GM18909 (cell line): ENCODE measurements around the gene DLG2.

Experiments
- ATAC-seq: cut with Tn5 transposase; IDR thresholded peaks from one replicate; pipeline ENCODE4 v1.9.1; 2021; ENCODE audit warnings: mild to moderate bottlenecking; ENCODE audit not compliant: unreplicated experiment, poor library complexity

DLG2 gene

GRCh38 chr11:84264066-84264465 lies 1363.1 kb downstream of the DLG2 start:
- no peak for ATAC-seq

DNA sequence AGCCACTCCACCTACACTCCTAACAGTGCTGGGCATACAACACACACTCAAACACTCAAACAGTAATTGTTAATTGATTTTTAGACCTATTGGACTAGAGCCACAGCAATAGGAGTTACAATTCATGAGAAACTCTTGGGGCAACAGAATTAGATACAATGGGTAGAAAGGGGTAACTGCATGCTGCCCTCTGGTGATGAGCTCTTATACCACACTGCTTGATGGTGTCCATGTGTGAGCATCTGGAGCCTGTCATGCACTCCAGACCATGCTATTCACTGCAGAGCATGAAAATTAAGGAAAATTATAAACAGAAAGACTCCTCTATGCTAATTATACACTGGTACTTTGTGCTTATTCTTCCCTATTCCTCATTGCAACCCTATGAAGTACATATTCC lies 1365.4 kb downstream of the DLG2 start:
- no peak for ATAC-seq

GRCh38 chr11:84260862-84261261 lies 1366.3 kb downstream of the DLG2 start:
- ATAC-seq = no peak

- ATAC-seq = no peak
These were observed 1370.5 kb downstream of the DLG2 start for GRCh38 chr11:84256618-84257017.

DNA sequence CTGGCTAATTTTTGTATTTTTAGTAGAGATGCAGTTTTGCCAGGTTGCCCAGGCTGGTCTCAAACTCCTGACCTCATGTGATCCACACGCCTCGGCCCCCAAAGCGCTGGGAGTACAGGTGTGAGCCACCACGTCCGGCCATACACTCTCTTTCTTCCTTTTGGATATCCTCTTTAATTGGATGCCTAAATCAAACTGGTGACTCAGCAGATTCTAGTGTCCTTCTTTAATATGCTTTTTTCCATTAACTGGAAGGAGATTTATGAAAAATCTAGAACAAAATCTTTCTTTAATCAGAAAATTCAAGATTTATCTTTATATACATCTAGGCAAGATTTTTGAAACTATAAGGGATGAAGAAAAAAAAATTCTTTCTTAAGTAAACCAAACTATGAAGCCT lies 1371.7 kb downstream of the DLG2 start:
- ATAC-seq = no peak

- no peak for ATAC-seq
These were observed 1376.1 kb downstream of the DLG2 start for GRCh38 chr11:84250834-84251613.

DNA sequence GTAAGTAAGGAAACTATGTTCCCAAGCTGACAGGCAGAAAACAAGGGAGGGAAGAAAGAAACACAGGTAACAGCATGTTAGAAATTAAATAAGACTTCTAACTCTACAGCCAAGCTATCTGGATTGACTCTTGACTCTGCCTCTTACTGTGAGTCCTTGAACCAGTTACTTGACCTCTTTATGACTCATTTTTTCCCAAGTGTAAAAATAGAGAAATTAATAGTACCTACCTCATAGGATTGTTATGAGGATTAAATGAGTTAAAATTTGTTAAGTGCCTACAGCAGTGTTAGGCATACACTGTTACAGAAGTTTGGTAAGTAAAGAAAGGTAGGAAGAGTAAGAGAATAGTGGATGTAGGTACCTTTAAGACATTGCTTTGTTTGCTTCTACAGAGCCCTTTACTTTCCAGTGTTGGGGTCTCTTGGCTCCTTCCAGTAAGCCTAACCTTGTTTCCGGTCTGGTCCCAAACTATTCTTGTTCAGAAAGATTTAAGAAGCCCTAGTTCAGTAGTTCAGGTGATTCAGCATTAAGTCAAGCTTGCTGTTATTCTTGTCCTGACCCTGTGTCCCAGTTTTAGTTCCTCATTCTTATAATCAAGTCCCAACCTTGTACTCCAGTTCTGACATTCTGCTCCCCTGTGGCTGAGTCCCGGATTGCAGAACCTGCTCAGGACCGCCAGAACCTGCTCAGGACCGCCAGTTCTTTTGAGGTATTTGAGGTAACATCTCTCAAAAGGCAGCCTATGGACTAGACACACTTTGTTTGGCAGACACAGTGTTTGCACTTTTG lies 1377.6 kb downstream of the DLG2 start:
- ATAC-seq = peak; percentile 39

- no peak for ATAC-seq
These were observed 1379.2 kb downstream of the DLG2 start for GRCh38 chr11:84247926-84248325.

DNA sequence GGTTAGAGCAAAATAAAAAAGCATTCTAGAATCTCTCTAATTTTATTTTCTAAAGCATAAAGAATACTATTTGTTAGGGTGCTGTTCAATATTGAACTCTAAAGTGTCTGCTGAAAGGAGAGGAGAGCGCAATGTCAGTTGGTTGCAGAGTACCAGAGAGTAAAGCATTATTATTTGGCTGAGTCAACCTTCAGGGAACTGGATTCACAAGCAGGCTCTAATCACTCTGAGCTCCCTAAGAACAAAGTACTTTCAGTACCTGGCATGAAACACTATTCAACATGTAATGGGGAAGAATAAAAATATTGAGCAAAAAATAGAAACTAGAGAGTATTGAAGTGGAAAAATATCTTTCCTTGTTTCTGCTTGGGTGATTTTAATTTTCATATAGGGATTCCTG lies 1380.0 kb downstream of the DLG2 start:
- no peak for ATAC-seq

DNA sequence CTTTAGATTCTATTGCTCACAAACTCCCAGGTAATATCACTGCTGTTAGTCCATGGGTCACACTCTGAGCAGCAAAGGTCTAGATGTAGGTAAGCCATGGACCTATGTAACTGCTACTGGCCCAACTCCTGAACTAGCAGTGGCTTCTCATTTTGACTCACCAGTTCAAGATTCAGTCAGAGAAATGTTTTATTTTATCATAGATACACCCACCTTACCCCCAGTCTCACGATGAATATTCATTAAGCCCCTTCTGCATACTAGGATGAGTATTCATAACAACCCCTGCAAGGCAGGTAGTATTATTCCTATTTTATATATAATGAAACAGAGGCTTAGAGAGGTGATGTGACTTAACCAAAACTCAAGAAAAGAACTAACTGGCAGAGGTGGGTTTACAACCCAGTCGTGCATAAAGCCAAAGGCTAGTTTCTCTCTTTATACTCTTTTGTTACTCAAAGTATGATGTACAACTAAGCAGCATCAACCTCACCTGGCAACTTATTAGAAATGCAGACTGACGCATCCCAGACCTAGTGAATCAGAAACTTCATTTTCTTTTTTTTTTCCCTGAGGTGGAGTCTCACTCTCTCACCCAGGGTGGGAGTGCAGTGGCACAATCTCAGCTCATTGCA lies 1383.4 kb downstream of the DLG2 start:
- ATAC-seq = peak; percentile 59

DNA sequence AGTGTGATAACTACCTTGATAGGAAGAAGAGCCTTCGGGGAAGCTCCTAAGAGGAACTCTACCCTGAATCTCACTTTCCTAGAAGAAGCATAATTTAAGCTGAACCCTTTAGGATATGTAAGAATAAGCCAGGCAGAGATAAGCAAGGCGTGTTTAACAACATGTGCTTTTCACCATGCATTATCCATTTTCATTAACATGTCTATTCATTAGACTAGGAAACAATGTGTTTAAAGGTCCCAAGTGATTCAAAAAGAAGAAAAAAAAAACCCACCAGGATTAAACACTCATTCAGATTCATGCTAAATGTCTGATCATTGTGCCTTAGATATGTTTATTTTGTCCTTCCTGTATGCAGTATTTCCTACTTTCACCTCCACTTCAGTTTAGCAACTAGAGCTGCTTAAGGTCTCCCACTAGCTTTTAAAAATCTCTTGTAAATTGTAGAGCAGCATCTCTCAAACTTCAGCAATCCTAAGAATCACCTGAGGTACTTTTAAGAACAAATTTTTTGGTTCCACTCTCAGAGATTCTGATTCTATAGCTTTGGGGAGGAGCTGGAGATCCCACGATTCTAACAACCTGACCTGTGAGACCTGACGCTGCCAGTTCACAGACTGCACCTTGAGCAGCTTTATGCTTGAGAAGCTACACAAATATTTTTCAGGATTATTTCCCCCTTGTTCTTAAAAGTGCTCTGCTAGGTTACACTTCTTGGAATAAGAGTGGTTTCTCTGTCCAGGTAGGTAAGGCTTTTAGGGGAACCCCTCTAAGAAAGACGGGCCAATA lies 1385.6 kb downstream of the DLG2 start:
- ATAC-seq = no peak

DNA sequence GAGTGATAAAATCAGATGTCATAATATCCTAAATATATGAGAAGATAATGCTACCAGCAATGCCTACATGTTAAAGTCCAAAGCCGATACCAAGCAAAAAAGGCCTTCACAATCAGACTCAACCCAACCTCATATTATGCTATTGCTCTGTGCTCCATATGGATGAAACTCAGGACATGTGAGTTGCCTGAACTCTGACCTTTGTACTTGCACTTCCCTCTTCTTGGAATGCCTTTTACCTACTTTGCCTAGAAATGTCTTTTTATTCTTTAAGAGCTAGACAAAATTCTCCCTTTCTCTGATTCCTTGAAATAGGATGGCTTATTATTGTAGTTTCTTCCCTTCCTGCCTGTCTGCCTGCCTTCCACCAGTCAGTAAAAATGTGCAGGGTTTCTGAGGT lies 1386.3 kb downstream of the DLG2 start:
- no peak for ATAC-seq

DNA sequence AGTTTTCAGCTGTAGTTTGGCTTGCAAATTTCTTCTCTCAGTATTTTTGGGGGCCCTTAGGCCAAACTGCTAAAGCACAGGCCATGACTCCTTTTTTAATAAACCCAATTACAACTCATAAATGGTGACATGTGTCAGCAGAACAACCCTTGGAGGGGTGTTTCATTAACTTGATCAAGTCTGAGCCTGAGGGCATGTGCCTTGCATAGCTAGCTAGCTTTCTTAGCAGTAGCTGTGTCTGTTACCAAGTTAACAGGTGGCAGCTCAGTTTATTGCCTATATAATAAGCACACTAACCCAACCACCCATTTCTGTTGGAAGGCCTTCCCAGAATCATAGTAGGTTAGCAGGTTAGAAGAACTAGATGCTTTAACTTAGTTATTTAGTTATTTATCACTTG lies 1390.7 kb downstream of the DLG2 start:
- ATAC-seq = no peak

DNA sequence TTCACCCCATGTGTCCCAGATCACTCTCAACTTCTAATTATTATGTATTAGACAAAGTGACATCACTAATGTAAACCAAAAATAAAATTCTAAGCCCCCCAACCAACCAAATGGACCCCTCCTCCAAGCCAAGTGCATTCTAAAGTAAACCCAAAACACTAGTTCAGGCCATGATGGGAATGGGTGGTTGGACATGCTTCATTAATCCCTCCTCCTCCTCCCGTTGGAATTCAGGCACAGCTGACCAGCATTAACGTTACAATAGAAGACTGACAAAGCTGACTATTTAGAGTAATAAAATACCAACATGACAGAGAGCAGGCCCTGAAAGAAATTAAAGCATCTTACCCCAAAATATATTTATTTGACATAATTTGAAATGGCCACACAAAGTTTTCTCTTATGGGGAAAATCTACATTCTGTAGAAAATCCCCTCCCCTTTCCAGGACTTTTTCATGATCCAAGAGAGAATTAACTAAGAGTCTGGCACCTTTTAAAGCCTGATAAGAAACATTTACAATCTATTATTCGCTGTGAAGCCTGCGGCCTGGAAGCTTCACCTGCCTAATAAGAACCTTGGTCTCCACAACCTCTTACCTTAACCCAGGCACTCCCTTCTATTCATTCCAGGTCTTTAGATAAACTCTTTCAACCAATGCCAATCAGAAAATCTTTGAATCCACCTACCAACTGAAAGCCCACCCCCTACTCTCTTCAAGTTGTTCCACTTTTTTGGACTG lies 1392.5 kb downstream of the DLG2 start:
- no peak for ATAC-seq

- ATAC-seq = no peak
These were observed 1393.1 kb downstream of the DLG2 start for GRCh38 chr11:84234011-84234410.

DNA sequence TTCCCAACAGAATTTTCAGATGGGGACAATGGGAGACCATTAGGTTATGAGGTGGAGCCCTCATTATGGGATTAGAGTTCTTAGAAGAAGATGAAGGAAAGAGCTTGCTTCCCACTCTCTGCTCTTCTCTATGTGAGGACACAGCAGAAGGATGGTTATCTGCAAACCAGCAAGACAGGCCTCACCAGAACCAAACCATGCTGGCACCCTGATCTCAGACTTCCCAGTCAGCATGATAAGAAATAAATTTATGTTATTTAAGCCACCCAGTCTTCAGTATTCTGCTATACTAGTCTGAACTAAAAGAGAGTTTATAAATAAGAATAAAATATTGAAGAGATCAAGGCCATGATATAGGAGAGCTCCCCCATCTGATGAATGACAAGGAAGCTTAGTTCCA lies 1394.6 kb downstream of the DLG2 start:
- ATAC-seq = no peak

- no peak for ATAC-seq
These were observed 1396.7 kb downstream of the DLG2 start for GRCh38 chr11:84230402-84230801.

DNA sequence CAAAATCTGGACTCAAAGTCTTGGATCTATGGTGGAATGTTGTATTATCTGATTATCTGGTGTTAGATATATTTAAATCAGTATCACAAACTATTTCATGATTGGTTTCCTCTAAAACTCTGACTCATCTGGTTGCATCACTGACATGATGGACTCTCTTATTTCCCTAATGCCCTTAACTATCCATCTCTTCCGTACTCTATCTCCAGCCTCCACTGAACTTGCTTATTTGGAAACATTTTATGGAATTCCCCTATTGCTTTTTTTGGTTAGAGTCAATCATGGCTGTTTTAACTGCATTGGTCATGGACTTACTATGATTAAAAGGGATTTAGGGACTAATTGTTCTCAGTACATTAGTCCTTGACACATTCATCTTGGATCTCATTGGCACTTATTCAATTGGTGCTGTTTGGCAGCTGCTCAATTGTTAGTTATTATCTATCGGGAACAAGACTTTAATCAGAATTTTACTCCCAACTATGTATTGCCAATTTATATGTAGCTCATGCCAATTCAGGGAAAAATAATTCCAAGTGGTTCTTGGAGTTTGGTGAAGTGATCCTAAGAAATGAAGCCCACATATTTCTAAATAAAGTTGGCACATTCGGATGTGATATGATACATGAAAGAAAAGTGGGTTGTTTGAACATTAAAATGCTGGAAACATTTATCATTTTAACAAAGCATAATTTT lies 1399.0 kb downstream of the DLG2 start:
- no peak for ATAC-seq

GRCh38 chr11:84224042-84224441 lies 1403.1 kb downstream of the DLG2 start:
- ATAC-seq = no peak
